ENCODE measurements around the gene PWP1.

- TF ChIP-seq POLR2A (IDR thresholded peaks at IDR 0.05; ENCODE audit: low read depth, low read length) (no peak), TAF1 (IDR thresholded peaks at IDR 0.05; ENCODE audit: borderline replicate concordance, low read depth, low read length) (no peak)
These were observed 23.8 kb upstream of the PWP1 start for GRCh38 chr12:107661830-107662229.

Data from GM12892 (cell line).